NCI-H2029 (cell line): Measurements from ENCODE around the gene BOD1.

Experiments used
- DNase-seq: peaks from one replicate; lab custom pipeline; 2025; lab: John Stamatoyannopoulos, UW

The BOD1 gene

GRCh38 chr5:173575985-173576384, 40.5 kb downstream of the BOD1 start:
- DNase-seq: no peak

- DNase-seq: no peak
Observed at GRCh38 chr5:173574983-173575382, 41.5 kb downstream of the BOD1 start.

GRCh38 chr5:173573126-173573960, 43.1 kb downstream of the BOD1 start:
- peak; percentile 53 for DNase-seq

GRCh38 chr5:173572431-173573125, 43.9 kb downstream of the BOD1 start:
- DNase-seq: no peak

GRCh38 chr5:173570321-173571090, 45.9 kb downstream of the BOD1 start:
- DNase-seq: no peak

GRCh38 chr5:173568703-173569102, 47.7 kb downstream of the BOD1 start:
- DNase-seq: no peak

- no peak for DNase-seq
Observed at GRCh38 chr5:173568128-173568527, 48.3 kb downstream of the BOD1 start.

- peak; percentile 22 for DNase-seq
Observed at GRCh38 chr5:173567548-173567947, 48.9 kb downstream of the BOD1 start.

- DNase-seq: no peak
Observed at GRCh38 chr5:173565491-173566072, 50.9 kb downstream of the BOD1 start.

GRCh38 chr5:173564106-173564505, 52.3 kb downstream of the BOD1 start:
- DNase-seq: no peak

- no peak for DNase-seq
Observed at GRCh38 chr5:173563246-173563645, 53.2 kb downstream of the BOD1 start.

- no peak for DNase-seq
Observed at GRCh38 chr5:173562451-173562850, 54.0 kb downstream of the BOD1 start.
